ENCODE data around the gene PLCB1. TPM values are rescaled to one million over a fixed set of nuclear protein-coding genes. Genes with fewer than 3 reads are reported as not detected.

The PLCB1 gene
- total RNA-seq, 1 experiment from 2014 or later: 11.3 TPM

GRCh38 chr20:8342391-8342790 is 210.3 kb downstream of the PLCB1 start:
- DNase-seq (ENCODE audit: low spot score): no peak
- no peaks in the 10 kb centered on the region for H3K27me3 Mint-ChIP-seq (ENCODE audit: low read depth)
- no peak overlapping the region for H3K27ac Mint-ChIP-seq
- H3K4me3 Mint-ChIP-seq: no peak overlapping the region
- ATAC-seq: no peak
- CTCF ChIA-PET: no interaction called here
- peaks cover 7% of the 10 kb centered on the region; the same call in 1 of the 2 replicates for H3K9me3 Mint-ChIP-seq
- peaks cover 7% of the 10 kb centered on the region for H3K4me1 Mint-ChIP-seq
- POLR2A ChIA-PET: no interaction called here
- H3K36me3 Mint-ChIP-seq: no peaks in the 10 kb centered on the region
- TF ChIP-seq SMAD4 (CRISPR knock-in tag; IDR thresholded peaks at IDR 0.05) (no peak), GTF2I (CRISPR knock-in tag; conservative IDR thresholded peaks at IDR 0.05) (no peak), TEAD4 (CRISPR knock-in tag; IDR thresholded peaks at IDR 0.05) (no peak), TP53 (CRISPR knock-in tag; IDR thresholded peaks at IDR 0.05) (no peak), KAT7 (CRISPR knock-in tag; IDR thresholded peaks at IDR 0.05; ENCODE audit: borderline replicate concordance) (no peak), ZBTB21 (CRISPR knock-in tag; IDR thresholded peaks at IDR 0.05; ENCODE audit: borderline replicate concordance) (no peak), USF1 (CRISPR knock-in tag; IDR thresholded peaks at IDR 0.05) (no peak), NR1H2 (CRISPR knock-in tag; IDR thresholded peaks at IDR 0.05) (no peak), ESRRA (CRISPR knock-in tag; IDR thresholded peaks at IDR 0.05; ENCODE audit: borderline replicate concordance) (no peak), HMGA2 (CRISPR knock-in tag; IDR thresholded peaks at IDR 0.05) (no peak), ZNF138 (CRISPR knock-in tag; conservative IDR thresholded peaks at IDR 0.05) (no peak), ATF1 (CRISPR knock-in tag; IDR thresholded peaks at IDR 0.05) (no peak), ERG (CRISPR knock-in tag; IDR thresholded peaks at IDR 0.05) (no peak), ZNF232 (CRISPR knock-in tag; IDR thresholded peaks at IDR 0.05) (no peak), GABPB1 (CRISPR knock-in tag; IDR thresholded peaks at IDR 0.05) (no peak)
- TF ChIP-seq, protein P1, sequence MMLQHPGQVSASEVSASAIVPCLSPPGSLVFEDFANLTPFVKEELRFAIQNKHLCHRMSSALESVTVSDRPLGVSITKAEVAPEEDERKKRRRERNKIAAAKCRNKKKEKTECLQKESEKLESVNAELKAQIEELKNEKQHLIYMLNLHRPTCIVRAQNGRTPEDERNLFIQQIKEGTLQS (CRISPR knock-in tag; conservative IDR thresholded peaks at IDR 0.05): no peak
- TF ChIP-seq, protein P2, sequence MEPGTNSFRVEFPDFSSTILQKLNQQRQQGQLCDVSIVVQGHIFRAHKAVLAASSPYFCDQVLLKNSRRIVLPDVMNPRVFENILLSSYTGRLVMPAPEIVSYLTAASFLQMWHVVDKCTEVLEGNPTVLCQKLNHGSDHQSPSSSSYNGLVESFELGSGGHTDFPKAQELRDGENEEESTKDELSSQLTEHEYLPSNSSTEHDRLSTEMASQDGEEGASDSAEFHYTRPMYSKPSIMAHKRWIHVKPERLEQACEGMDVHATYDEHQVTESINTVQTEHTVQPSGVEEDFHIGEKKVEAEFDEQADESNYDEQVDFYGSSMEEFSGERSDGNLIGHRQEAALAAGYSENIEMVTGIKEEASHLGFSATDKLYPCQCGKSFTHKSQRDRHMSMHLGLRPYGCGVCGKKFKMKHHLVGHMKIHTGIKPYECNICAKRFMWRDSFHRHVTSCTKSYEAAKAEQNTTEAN (CRISPR knock-in tag; IDR thresholded peaks at IDR 0.05): no peak
- TF ChIP-seq, protein P3, sequence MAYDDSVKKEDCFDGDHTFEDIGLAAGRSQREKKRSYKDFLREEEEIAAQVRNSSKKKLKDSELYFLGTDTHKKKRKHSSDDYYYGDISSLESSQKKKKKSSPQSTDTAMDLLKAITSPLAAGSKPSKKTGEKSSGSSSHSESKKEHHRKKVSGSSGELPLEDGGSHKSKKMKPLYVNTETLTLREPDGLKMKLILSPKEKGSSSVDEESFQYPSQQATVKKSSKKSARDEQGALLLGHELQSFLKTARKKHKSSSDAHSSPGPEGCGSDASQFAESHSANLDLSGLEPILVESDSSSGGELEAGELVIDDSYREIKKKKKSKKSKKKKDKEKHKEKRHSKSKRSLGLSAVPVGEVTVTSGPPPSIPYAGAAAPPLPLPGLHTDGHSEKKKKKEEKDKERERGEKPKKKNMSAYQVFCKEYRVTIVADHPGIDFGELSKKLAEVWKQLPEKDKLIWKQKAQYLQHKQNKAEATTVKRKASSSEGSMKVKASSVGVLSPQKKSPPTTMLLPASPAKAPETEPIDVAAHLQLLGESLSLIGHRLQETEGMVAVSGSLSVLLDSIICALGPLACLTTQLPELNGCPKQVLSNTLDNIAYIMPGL (CRISPR knock-in tag; IDR thresholded peaks at IDR 0.05): no peak

DNA sequence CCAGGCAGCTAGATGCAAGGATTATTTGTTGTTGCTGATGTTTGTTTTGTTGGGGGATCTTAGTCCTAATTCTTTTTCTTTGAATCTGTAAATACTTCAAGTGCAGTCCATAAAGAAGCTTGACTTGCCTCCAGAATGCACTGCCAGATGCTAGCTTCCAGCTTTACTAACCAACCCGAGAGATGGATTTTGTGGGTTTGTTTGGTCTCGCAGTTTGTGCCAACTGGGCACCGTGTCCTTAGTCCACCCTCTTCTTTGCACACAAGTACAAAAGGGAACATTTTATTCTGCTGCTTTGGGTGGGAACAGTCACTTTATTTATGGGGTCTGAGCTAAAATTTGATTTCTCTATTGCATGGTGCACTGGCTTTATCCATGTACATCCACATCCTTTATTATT is 212.0 kb downstream of the PLCB1 start:
- peaks cover 7% of the 10 kb centered on the region for H3K4me1 Mint-ChIP-seq
- DNase-seq (ENCODE audit: low spot score) (no peak), ATAC-seq (no peak)
- H3K27ac Mint-ChIP-seq: no peak overlapping the region
- ChIA-PET POLR2A (no interaction called here), CTCF (no interaction called here)
- no peaks in the 10 kb centered on the region for H3K27me3 Mint-ChIP-seq (ENCODE audit: low read depth)
- no peak overlapping the region for H3K4me3 Mint-ChIP-seq
- H3K9me3 Mint-ChIP-seq: peaks cover 7% of the 10 kb centered on the region; the same call in 1 of the 2 replicates
- H3K36me3 Mint-ChIP-seq: no peaks in the 10 kb centered on the region
- TF ChIP-seq NFYB (CRISPR knock-in tag; conservative IDR thresholded peaks at IDR 0.05; ENCODE audit: low read depth): no peak
- TF ChIP-seq ELF4 (CRISPR knock-in tag; IDR thresholded peaks at IDR 0.05; ENCODE audit: low read depth): no peak
- TF ChIP-seq TCF7 (CRISPR knock-in tag; IDR thresholded peaks at IDR 0.05; ENCODE audit: low read depth): no peak
- TF ChIP-seq, protein P1 (CRISPR knock-in tag; conservative IDR thresholded peaks at IDR 0.05): no peak
- TF ChIP-seq ZMAT4 (CRISPR knock-in tag; IDR thresholded peaks at IDR 0.05): no peak
- no peak for TF ChIP-seq ZNF416 (CRISPR knock-in tag; IDR thresholded peaks at IDR 0.05)
- TF ChIP-seq SMAD3 (CRISPR knock-in tag; IDR thresholded peaks at IDR 0.05; ENCODE audit: borderline replicate concordance): no peak
- TF ChIP-seq NFE2L1 (CRISPR knock-in tag; IDR thresholded peaks at IDR 0.05): no peak
- no peak for TF ChIP-seq ATF6 (CRISPR knock-in tag; IDR thresholded peaks at IDR 0.05)
- no peak for TF ChIP-seq HMGA2 (CRISPR knock-in tag; IDR thresholded peaks at IDR 0.05)
- no peak for TF ChIP-seq TEAD1 (CRISPR knock-in tag; IDR thresholded peaks at IDR 0.05)
- TF ChIP-seq, protein P4, sequence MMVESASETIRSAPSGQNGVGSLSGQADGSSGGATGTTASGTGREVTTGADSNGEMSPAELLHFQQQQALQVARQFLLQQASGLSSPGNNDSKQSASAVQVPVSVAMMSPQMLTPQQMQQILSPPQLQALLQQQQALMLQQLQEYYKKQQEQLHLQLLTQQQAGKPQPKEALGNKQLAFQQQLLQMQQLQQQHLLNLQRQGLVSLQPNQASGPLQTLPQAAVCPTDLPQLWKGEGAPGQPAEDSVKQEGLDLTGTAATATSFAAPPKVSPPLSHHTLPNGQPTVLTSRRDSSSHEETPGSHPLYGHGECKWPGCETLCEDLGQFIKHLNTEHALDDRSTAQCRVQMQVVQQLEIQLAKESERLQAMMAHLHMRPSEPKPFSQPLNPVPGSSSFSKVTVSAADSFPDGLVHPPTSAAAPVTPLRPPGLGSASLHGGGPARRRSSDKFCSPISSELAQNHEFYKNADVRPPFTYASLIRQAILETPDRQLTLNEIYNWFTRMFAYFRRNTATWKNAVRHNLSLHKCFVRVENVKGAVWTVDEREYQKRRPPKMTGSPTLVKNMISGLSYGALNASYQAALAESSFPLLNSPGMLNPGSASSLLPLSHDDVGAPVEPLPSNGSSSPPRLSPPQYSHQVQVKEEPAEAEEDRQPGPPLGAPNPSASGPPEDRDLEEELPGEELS (CRISPR knock-in tag; IDR thresholded peaks at IDR 0.05): no peak

Data from WTC11 (cell line).